Measurements from ENCODE around the gene SLC43A2.

DNA sequence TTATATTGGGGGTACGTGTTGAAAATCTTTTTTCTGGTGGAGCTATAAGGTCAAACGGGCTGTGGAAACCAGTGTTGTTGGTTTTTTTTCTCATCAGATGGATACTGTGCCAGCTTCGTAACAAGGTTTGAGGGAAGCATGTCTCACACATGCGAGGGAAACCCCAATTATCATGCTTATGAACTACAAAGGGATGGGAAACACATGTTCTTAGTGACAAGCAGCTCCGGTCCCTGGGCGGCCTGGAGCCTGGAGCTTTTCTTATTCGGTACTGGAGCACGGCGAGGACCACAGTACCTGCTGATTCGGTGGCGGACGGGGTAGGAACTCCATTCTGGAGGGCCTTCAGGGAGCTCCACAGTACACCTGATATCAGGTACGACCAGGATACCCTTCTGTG lies 12.5 kb downstream of the SLC43A2 start:
- TF ChIP-seq CTCF (IDR thresholded peaks at IDR 0.05) (no peak), POLR2AphosphoS5 (IDR thresholded peaks at IDR 0.05) (no peak), POLR2A (IDR thresholded peaks at IDR 0.05; ENCODE audit: low read depth) (no peak), EP300 (IDR thresholded peaks at IDR 0.05) (no peak)

Measured in esophagus muscularis mucosa (tissue), 4 donors.